ENCODE measurements around the gene MOSPD2.

MOSPD2 gene

DNA sequence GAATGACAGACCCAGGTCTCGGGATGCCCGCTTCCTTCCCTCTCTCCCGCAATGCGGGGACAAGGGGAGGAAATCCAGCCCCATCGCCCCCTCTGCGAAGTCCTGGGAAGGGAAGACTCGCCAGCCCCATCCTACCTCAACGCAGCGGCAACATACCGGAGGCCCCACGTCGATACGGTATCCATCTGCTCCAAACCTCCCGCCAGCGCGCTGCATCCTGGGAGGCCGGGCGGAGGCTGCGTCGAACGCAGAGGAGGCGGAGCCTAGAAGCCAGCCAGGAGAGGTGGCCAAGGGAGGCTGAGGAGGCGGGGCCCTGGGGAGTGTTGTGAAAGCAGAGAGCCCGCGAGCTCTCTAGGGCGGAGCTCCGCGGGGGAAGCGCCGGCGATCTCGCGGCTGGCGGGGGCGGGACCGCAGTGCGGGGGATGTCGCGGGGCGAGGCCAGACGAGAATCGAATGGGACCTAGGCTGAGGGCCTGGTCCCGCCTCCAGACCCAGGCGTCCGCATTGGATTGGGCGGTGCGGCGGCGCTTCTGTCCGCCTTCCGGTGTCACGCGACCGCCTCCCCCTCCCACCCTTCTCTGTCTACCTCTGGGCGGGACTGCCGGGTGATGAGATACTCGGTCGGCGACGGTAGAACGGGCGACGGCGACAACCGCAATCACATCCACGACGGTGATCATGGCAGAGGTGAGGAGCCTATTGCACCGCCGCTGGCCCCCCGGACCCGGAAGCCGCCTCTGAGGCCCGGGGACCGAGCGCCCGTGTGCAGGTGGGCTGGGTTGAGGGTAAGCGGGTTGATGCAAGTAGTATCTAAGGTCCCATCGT is at the start of gene MOSPD2, which contains the start of gene FANCB:
Gene MOSPD2, plus strand, starts transcription at position 571 of the 825 bp plus-strand sequence. Its CDS starts 108 bp downstream, at position 679.
Gene FANCB, minus strand, starts transcription at position 219 of the 825 bp plus-strand sequence. CDS start 7,559 bp downstream, outside the sequence.
- peak; percentile 85 to 86 for DNase-seq (ENCODE audit: low read depth in 2 of 2)

DNA sequence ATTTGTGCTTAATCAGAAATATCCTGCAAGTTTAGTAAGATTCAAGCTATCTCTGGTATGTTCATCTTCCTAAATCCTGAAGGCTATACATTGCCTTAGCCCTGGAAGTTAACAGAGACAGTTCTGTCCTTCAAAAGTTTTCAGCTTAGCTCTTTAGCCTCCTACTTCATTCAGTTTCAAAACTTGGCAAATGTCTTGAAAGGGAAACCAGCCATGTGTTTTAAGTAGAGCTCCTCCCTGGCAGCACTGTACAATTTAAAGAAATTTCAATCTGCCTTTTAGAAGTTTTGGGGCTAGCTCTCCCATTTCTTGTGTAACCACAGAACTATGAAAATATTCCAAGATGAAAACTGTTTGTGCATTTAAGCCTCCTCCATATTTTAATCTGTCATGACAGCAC is 47.4 kb upstream of the MOSPD2 start:
- no peak for DNase-seq (ENCODE audit: low read depth in 2 of 2)

DNA sequence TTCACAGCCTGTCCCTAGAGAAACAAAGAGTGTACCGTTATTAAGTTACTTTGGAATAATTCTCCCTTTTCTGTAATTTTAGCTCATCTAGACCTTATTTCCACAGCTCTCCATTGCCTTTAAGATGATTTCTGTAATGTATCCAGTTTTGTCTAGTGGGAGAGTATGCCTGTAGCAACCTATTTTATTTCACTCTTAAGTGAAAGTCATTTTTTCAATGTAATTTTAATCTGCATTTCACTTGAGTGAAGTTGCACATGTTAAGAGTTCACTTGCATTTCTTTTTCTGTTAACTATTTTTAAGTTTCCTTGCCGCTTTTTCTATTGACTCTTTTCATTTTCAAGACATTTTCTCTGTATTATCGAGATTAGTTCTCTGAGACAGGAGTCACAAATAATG is 46.9 kb upstream of the MOSPD2 start:
- no peak for DNase-seq (ENCODE audit: low read depth in 2 of 2)

DNA sequence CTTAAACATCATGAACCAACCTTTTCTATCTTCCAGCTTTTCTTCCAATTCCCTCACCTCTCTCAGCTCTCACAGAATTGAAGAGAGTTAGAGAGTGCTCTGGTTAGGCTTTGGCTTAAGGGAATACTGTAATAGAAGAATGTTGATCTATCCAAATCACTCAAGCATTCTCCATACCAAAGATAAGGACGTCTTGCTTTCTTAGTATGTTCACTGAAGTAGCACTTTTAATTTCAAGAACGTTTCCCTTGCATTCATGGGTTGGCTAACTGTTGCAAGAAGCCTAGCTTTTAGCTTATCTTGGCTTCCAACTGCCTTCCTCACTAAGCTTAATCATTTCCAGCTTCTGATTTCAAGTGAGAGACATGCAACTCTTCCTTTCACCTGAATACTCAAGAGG is 43.6 kb upstream of the MOSPD2 start:
- DNase-seq (ENCODE audit: low read depth in 2 of 2): no peak

DNA sequence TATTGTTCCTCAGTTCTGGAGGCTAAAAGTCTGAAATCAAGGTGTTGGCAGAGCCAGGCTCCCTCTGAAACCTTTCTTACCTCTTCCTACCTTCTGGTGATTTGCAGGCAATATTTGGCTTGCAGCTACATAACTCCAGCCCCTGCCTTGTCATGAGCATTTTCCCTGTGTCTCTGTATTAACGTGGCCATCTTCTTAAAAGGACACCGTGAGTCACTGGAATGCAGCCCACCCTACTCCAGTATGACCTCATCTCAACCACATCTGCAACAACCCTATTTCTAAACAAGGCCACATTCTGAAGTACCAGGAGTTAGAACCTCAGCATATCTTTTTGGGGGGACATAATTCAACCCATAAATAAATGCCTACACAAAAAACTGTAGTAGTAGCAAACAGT is 41.1 kb upstream of the MOSPD2 start:
- no peak for DNase-seq (ENCODE audit: low read depth in 2 of 2)

DNA sequence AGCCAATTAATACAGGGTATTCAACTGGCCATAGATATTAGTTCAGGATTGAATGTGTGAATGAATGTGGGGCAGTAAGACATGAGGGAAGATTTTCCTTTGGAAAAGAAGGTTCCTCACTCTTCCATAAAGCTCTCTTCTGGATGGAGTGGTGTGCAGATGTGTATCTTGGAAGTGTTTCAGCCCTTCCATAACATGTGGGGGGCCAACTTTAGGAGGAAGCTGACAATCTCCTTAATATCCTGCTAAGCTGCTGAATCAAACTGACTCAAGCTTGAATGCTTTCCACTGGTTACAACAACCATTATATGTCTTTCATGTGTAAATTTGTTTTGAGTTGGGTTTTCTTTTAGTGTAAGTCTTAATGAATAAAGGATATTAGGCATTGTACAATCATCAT is 40.6 kb upstream of the MOSPD2 start:
- DNase-seq (ENCODE audit: low read depth in 2 of 2): no peak

DNA sequence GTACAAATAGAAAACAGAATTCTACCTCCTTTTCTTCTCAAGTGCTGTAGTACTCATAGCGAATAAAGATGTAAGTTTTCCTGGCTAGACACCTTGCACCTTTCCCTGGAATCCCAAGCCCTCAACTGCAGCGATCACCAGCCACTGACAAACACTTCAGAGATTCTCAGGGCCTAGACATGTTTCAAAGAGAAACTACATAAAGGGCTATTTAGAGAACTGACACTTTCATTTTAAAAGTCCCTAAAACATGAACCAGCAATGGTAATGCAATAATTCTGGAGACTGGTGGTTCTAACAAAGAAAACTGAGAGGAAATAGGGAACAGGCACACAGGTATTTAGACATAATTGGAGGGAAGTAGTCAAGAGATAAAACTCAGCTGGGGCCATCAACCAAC is 36.1 kb upstream of the MOSPD2 start:
- no peak for DNase-seq (ENCODE audit: low read depth in 2 of 2)

DNA sequence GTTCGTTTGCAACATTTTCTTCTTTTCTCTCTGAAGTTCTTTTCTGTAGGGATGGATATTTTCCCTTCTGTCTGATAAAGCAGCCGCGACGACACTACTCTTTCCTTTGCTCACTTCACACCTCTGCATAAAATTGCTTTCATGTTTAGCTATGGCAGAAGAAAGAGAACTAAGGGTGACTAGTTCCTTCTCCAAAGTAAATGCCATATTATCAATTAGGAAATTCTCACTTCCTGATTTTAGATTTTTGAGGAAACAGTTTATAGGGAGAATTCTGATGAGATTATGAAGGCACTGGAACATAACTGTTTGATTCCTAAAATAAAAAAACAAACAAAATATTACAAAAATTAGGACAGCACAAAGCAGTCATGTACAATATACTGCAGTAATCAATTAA is 29.6 kb upstream of the MOSPD2 start:
- DNase-seq (ENCODE audit: low read depth in 2 of 2): no peak

DNA sequence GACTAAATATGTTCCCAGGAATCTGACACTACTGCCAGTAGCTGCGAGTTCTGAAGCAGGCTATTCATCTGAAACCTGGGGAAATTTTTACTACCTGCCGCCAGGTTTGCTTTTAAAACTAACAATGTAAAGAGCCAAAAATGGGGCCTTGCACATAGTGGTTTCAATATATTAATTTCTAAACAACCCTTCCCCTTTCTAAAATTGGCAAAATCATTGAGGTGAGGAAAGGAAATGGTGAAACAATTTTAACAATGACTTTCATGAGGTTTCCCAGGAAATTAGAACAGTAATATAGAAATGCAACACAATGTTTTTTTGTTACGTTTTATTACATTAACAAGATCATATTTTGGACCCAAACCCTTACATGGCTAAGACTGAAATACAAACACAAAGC is 21.7 kb upstream of the MOSPD2 start:
- no peak for DNase-seq (ENCODE audit: low read depth in 2 of 2)

DNA sequence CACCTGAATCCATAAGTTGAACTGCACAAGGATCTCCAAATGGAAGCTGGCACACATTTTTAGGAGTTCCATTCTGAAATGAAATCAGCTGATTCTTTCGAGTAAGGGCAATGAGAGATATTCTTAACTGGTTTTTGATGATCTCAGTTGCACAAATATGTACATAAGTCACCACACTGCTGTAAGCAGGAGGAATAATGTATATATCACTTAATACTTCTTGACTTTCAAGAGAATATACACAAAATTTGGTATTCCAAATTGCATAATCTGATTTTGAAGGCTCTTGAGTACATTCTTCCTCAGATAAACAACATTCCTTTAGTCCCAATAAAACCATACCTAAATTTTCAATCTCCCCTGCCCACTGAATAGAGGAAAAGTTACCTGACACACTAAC is 8.6 kb upstream of the MOSPD2 start:
- no peak for DNase-seq (ENCODE audit: low read depth in 2 of 2)

DNA sequence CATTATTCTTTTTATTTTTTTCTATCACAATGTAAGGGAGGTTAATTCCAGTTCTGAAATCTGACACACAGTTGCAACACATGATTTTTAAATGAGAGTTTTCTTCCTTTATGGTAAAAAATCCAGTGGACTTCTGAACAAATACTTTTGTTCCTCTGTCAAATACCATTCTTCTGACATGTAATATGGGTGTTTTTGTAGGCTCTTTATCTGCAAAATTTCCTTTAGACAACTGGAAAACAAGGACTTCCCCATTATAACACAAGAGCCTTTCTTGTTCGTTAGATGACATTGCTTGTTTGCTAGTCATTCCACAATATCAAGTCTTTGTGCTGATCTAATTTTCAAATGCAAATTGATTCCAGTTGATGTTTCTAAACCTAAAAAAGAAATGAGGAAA is 8.0 kb upstream of the MOSPD2 start:
- DNase-seq (ENCODE audit: low read depth in 2 of 2): no peak

DNA sequence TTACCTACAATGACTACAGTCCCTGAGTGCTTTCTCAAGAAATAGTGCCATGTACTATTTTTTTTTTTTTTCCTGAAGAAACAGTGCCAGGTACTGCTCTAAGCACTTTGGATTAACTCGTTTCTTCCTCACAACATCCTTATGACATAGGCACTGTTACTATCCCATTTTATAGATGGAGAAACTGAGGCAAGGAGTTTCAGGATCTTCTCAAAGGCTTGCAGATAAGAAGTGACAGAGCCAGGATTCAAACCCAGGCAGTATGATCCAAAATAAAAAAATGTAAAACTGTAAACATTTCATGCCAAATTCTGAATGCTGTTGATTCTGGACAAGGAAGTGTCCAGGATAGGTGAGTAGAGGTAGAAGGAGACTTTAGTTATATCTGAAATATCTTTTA is 1.5 kb upstream of the MOSPD2 start:
- no peak for DNase-seq (ENCODE audit: low read depth in 2 of 2)

DNA sequence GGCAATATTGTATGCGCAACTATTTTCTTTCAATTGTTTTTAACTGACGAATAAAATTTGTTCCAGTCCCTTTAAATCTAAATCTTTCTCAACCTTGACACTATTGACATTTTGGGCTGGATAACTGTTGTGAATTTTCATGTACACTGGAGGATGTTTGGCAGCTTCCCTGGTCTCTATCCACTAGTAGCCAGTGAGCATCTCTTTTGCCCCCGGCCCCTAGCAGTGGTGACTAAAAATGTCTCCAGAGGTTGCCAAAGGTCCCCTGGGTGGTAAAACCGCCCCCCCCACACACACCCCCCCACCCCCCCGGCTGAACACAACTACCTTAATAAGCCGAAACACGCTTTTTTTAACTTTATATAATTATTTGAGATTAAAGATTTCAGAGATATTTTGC is 866 bp upstream of the MOSPD2 start:
- no peak for DNase-seq (ENCODE audit: low read depth in 2 of 2)

DNA sequence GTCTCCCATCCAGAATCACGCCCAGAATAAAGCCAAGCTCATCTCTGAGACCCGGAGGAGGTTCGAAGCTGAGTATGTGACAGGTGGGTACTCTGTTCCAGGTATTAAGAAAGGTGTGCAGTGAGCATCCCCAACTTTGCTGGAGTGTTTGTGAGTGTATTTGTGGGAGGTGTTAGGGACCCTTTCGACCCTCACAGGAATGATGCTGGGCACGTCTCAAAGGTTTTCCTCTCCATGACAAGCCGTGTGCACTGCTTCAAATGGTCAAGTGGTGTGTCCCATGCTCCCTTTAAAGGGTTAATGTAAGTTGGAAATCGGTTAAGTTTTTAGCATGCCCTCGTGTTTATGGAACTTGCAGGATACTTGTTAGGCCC is 442 bp downstream of the MOSPD2 start:
- DNase-seq (ENCODE audit: low read depth in 2 of 2): no peak

DNA sequence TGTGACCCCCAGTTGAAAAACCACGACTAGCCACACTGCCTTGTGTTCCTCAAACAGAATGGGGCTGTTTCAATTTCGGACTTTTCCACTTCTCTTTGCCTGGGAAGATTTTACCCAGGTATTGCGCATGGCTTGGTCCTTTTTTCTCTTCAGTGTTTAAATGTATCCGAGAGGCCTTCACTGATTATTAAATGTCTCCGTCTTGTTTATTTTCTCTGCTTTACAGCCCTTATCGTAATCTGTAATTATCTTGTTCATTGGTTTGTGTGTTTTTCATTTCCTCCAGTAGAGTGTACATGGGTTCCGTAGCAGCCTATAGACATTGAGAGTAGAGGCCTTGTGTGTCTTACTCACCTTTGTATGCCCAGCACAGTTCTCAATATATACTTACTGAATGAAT is 2.4 kb downstream of the MOSPD2 start:
- DNase-seq (ENCODE audit: low read depth in 2 of 2): no peak

DNA sequence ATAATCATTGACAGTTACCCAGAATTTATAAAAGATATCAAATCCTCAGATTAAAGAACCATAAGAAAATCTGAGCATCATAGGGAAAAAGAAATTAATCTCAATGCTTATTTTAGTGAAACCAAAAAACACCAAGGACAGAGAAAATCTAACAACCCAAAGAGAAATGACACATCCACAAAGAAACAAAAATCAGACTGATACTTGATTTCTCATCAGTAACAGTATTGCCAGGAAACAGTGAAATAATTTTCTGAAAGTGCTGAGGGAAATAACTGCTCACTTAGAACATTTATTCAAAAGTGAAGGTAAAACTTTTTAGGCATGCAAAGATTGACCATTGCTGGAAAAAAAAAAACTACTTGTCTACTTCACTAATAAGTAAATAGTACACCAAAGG is 10.6 kb downstream of the MOSPD2 start:
- DNase-seq (ENCODE audit: low read depth in 2 of 2): no peak

DNA sequence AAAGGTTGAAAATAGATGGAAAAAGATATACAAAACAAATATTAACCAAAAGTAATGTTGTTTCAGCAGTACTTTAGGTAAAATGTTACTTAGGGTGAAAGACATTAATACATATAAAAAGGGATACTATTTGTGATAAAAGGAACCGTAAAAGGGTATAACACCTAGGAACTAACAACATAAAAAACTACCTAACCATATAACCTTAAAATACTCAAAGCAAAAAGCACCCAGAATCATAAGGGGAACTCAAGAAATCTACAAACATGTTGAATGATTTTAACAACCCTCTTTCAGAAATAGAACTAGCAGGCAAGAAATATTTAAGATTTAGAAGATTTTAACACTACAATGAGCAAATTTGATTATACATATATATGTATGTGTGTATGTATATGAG is 11.5 kb downstream of the MOSPD2 start:
- DNase-seq (ENCODE audit: low read depth in 2 of 2): no peak

DNA sequence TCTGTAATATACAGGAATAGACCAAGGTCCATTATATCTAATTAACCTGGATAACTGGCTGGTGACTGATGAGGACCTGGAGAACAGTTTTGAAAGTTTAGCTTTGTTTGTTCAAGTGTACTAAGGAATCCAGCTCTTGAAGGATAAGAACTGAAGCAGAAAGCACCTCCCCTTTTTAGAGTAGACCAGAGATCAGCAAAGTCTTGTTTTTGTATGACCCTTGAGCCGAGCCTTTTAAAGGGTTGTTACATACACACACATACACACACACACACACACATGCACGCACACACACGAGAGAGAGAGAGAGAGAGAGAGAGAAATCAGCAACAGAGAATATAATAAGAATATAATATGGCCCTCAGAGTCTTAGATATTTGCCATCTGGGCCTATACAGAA is 13.0 kb downstream of the MOSPD2 start:
- no peak for DNase-seq (ENCODE audit: low read depth in 2 of 2)

DNA sequence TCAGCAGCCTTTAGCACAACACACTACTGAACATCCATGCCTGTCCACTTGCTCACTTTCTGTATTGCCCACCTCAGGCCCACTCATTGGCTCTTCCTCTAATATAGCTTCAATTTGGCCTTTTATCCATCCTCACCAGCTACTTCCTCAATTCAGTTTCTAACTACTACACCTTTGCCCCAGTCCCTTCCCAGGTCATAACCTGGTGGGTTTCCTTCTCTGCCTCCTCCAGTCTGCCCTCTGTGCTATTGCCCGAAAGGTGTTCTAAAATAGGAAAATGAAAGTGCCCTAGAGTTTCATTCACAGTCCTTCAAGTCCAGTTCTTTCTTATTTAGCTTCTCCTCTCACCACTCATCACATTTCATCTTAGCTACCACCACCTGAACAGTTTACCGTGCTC is 23.1 kb downstream of the MOSPD2 start:
- no peak for DNase-seq (ENCODE audit: low read depth in 2 of 2)

DNA sequence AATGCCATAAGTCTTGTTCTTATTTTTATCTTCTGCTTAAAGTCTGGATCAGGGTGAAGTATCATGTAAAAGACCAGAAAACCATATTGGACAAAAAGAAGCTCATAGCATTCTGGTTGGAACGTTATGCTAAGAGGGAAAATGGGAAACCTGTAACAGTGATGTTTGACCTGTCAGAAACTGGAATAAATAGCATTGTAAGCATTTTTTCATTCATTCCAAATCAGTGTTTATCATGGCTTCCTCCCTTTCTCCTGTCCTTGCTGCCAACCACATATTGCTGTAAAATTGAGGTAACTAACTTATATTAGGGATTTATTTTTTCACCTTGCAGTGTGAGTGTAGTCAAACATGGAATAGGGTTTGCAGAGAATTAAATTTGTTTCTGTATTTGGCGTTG is 23.8 kb downstream of the MOSPD2 start:
- no peak for DNase-seq (ENCODE audit: low read depth in 2 of 2)

DNA sequence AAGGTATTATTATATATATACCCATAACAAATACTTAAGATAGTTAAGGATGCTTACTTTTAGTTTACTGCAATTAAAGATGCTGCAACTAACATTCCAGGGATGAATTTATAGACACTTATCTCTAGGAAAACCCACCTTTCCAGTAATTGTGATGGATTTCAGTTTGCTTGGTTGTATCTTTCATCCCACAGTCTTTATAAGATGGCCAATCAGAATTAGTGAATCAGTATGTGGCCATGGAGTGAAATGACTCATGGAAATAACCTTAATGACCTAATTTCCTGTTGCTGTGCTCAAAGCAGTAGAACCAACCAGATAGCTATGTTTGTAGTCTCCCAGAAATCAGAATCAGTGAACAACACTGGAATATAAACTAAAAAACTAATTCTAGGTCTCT is 26.4 kb downstream of the MOSPD2 start:
- no peak for DNase-seq (ENCODE audit: low read depth in 2 of 2)

DNA sequence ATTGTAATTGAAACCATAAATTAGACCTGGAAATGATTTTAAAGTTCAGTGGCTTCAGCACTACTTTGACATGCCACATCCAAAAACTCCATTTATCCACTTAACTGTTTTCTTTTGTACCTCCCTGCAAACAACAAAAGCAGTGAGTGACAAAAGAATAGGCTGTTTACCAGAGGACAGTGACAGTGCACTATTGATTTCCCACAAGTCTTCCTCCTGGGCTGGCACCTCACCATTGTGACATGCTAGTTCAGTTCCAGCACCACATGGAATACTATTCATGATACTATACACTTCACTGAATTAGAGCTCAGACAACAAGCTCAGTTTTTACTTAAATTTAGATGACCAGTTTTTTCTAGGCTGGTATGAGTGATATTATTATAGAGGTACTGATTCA is 29.3 kb downstream of the MOSPD2 start:
- no peak for DNase-seq (ENCODE audit: low read depth in 2 of 2)

DNA sequence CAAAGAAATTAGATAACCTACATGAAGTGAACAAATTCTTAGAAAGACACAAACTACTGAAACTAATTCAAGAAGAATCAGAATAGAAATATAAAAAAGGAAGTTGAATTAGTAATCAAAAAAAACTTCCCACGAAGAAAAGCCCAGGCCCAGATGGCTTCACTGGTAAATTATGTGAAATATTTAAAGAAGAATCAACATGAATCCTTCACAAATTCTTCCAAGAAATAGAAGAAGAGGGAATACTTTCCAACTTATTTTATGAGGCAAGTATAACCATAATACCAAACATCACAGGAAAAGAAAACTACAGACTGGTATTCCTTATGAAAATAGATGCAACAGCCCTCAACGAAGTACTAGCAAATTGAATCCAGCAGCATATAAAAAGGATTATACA is 30.7 kb downstream of the MOSPD2 start:
- DNase-seq (ENCODE audit: low read depth in 2 of 2): no peak

DNA sequence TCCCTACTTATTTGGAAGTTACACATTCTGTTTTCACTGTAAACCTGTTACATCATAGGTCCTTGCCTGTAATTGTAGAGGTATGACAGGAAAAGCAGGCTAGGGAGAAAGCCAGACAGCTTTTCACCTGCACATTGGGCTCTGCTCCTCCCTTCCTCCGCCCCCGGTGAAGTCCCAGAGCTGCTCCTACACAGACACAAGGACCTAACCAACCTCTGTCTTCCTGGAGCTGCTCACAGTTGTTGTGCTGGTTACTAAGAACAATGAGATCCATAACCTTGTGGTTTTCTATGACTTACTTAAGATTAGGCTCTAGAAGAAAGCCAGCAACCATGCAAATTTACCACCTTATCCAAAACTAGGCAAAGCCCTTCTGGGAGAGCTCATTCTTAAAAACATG is 40.0 kb downstream of the MOSPD2 start:
- no peak for DNase-seq (ENCODE audit: low read depth in 2 of 2)
